ENCODE results near the gene MKKS.

The MKKS gene

DNA sequence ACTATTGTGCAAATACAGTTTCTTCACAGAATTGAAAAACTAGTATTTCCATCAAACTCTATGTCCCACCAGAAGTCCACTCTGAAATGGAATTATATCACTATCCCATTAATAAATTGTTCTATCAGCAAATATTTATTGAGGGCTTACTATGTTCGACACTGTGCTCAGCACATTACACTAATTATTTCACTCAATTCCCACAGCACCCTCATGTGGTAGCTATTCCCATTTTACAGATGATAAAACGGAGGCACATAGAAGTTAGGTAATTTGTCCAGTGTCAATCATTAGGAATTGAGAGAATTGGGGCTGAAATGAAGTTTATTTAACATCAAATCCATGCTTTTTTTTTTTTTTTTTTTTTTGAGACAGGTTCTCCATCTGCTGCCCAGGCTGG lies 52.5 kb downstream of the MKKS start:
- no peak for TF ChIP-seq YY1 (IDR thresholded peaks at IDR 0.05; ENCODE audit: insufficient read depth, insufficient read length)
- TF ChIP-seq ZNF274 (IDR thresholded peaks at IDR 0.05; ENCODE audit: low read depth, low read length): no peak
- TF ChIP-seq SUZ12 (IDR thresholded peaks at IDR 0.05; ENCODE audit: extremely low read depth, insufficient read depth, insufficient read length): no peak
- H3K9ac ChIP-seq (ENCODE audit: insufficient read length, low read depth): no peak overlapping the region
- no peaks in the 10 kb centered on the region; the same call in 1 of the 2 replicates for H3K9me3 ChIP-seq (ENCODE audit: insufficient read depth, low read length)
- no peaks in the 10 kb centered on the region for H3K27me3 ChIP-seq (ENCODE audit: insufficient read depth, insufficient read length)
- H3K36me3 ChIP-seq (ENCODE audit: insufficient read depth, insufficient read length, low read length): no peaks in the 10 kb centered on the region
- H3K4me3 ChIP-seq (ENCODE audit: insufficient read length, low read depth): no peak overlapping the region
- DNase-seq (ENCODE audit: low read depth, low spot score): no peak
- no peaks in the 10 kb centered on the region for H3K4me1 ChIP-seq (ENCODE audit: insufficient read depth, insufficient read length)

DNA sequence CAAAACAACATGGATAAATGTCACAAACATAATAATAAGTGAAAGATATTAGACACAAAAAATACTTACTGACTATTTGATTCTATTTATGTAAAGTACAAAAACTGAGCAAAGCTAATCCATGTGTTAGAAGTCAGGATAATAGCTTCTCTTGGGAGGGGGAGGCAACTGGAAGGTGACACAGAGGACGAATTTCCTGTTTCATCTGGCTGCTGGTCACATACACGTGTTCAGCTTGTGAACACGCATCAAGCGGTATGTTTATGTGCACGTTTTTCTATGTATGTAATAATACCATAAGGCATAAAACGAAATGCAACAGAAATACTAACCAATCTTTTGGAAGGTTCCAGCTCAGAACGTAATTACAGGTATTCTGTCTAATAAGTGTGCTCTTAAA lies 54.3 kb downstream of the MKKS start:
- no peak overlapping the region for H3K4me3 ChIP-seq (ENCODE audit: insufficient read length, low read depth)
- no peaks in the 10 kb centered on the region for H3K4me1 ChIP-seq (ENCODE audit: insufficient read depth, insufficient read length)
- H3K36me3 ChIP-seq (ENCODE audit: insufficient read depth, insufficient read length, low read length): no peaks in the 10 kb centered on the region
- peaks cover 8% of the 10 kb centered on the region; the same call in 1 of the 2 replicates for H3K9me3 ChIP-seq (ENCODE audit: insufficient read depth, low read length)
- no peak overlapping the region for H3K9ac ChIP-seq (ENCODE audit: insufficient read length, low read depth)
- TF ChIP-seq ZNF274 (IDR thresholded peaks at IDR 0.05; ENCODE audit: low read depth, low read length): no peak
- no peak for TF ChIP-seq SUZ12 (IDR thresholded peaks at IDR 0.05; ENCODE audit: extremely low read depth, insufficient read depth, insufficient read length)
- TF ChIP-seq YY1 (IDR thresholded peaks at IDR 0.05; ENCODE audit: insufficient read depth, insufficient read length): no peak
- H3K27me3 ChIP-seq (ENCODE audit: insufficient read depth, insufficient read length): no peaks in the 10 kb centered on the region
- DNase-seq (ENCODE audit: low read depth, low spot score): no peak

DNA sequence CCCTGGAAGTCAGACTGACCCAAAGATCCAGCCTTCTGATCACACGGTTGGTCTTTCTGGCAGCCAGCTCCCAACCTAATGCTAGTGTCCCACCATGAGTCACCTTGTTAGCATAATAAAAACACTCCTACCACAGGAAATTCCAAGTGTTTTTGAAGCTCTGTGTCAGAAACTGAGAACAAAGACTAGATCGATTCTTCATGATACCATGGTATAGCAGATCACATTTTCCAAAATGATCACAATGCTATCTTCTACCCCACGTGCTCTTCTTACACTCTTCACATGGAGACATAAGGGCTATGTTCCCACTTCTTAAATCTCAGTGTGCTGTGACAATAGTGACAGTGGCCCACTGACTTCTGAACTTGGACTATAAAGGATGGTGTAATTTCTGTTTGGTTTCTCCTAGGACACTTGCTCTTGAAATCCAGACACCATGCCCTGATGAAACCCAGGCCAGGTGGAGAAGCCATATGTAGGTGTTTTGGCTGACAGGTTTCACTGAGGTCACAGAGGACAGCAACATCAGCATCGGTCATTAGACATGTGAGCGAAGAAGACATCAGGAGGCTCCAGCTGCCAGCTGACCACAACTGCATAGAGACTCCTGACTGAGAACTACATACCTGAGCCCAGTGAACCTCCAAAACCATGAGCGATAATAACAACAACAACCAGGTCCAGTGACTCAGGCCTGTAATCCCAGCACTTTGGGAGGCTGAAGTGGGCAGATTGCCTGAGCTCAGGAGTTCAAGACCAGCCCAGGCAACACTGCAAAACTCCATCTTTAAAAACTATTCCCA lies 57.5 kb downstream of the MKKS start:
- peaks cover 10% of the 10 kb centered on the region; the same call in 1 of the 2 replicates for H3K9me3 ChIP-seq (ENCODE audit: insufficient read depth, low read length)
- H3K4me1 ChIP-seq (ENCODE audit: insufficient read depth, insufficient read length): no peaks in the 10 kb centered on the region
- peak; percentile 51 for DNase-seq (ENCODE audit: low read depth, low spot score)
- TF ChIP-seq YY1 (IDR thresholded peaks at IDR 0.05; ENCODE audit: insufficient read depth, insufficient read length) (no peak), SUZ12 (IDR thresholded peaks at IDR 0.05; ENCODE audit: extremely low read depth, insufficient read depth, insufficient read length) (no peak), ZNF274 (IDR thresholded peaks at IDR 0.05; ENCODE audit: low read depth, low read length) (no peak)
- no peak overlapping the region for H3K9ac ChIP-seq (ENCODE audit: insufficient read length, low read depth)
- H3K4me3 ChIP-seq (ENCODE audit: insufficient read length, low read depth): no peak overlapping the region
- no peaks in the 10 kb centered on the region for H3K27me3 ChIP-seq (ENCODE audit: insufficient read depth, insufficient read length)
- no peaks in the 10 kb centered on the region for H3K36me3 ChIP-seq (ENCODE audit: insufficient read depth, insufficient read length, low read length)

DNA sequence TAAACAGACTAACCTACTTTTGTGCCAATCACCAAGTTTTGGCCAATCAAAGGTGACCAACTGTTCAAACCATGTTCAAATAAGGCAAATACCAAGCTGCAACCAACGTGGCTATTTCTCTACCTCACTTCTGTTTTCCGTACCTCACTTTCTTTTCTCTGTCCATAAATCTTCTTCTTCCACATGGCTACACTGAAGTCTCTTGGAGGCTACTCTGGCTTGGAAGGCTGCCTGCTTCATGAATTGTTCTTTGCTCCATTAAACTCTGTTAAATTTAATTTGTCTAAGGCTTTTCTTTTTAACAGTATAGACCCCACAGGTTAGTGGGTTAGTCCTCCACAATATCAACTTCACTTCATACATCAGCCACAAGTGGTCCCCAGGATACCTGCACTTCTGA lies 58.8 kb downstream of the MKKS start:
- Histone ChIP-seq H3K36me3 (ENCODE audit: insufficient read depth, insufficient read length, low read length) (no peaks in the 10 kb centered on the region), H3K27me3 (ENCODE audit: insufficient read depth, insufficient read length) (no peaks in the 10 kb centered on the region), H3K4me3 (ENCODE audit: insufficient read length, low read depth) (no peak overlapping the region), H3K9me3 (ENCODE audit: insufficient read depth, low read length) (peaks cover 10% of the 10 kb centered on the region; the same call in 1 of the 2 replicates), H3K4me1 (ENCODE audit: insufficient read depth, insufficient read length) (no peaks in the 10 kb centered on the region), H3K9ac (ENCODE audit: insufficient read length, low read depth) (no peak overlapping the region)
- TF ChIP-seq YY1 (IDR thresholded peaks at IDR 0.05; ENCODE audit: insufficient read depth, insufficient read length) (no peak), ZNF274 (IDR thresholded peaks at IDR 0.05; ENCODE audit: low read depth, low read length) (no peak), SUZ12 (IDR thresholded peaks at IDR 0.05; ENCODE audit: extremely low read depth, insufficient read depth, insufficient read length) (no peak)
- DNase-seq (ENCODE audit: low read depth, low spot score): no peak

DNA sequence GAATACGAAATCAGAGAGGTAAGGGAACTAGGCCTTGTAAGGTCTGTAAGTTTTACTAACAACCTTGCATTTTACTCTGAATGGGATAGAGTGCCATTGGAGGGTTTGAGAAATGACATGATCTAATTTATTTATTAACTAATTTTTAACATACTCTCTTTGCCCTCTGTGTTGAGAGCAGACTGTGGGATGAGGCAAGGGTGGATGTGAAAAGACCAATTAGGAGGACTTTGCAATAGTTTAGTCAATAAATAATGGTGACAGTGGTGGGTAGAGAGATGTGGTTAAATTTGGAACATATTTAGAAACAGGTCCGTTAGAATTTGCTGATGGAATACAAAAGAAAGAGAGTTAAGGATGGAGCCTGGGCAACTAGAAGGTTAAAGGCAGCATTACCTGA lies 60.0 kb downstream of the MKKS start:
- no peaks in the 10 kb centered on the region for H3K36me3 ChIP-seq (ENCODE audit: insufficient read depth, insufficient read length, low read length)
- no peak overlapping the region for H3K4me3 ChIP-seq (ENCODE audit: insufficient read length, low read depth)
- DNase-seq (ENCODE audit: low read depth, low spot score): no peak
- H3K9me3 ChIP-seq (ENCODE audit: insufficient read depth, low read length): peaks cover 10% of the 10 kb centered on the region; the same call in 1 of the 2 replicates
- no peaks in the 10 kb centered on the region for H3K27me3 ChIP-seq (ENCODE audit: insufficient read depth, insufficient read length)
- no peak overlapping the region for H3K9ac ChIP-seq (ENCODE audit: insufficient read length, low read depth)
- TF ChIP-seq ZNF274 (IDR thresholded peaks at IDR 0.05; ENCODE audit: low read depth, low read length) (no peak), YY1 (IDR thresholded peaks at IDR 0.05; ENCODE audit: insufficient read depth, insufficient read length) (no peak), SUZ12 (IDR thresholded peaks at IDR 0.05; ENCODE audit: extremely low read depth, insufficient read depth, insufficient read length) (no peak)
- H3K4me1 ChIP-seq (ENCODE audit: insufficient read depth, insufficient read length): no peaks in the 10 kb centered on the region

DNA sequence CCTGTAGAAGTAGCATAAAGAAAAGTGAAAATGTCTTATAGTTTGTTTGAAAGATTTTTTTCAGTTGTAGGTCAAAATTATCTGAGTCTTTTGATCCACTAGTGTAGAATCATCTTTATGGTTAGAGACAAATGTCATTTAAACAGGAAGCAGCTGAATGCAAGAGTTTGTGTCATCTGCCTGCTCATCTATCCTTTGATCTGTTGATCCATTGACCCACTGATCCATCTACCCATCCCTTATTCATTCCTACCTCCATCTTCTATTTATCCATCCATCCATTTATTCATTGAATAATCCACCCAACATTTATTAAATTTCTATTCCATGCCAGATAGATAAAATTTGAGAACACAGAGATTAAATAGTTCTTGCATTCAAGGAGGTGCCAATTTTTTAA lies 62.6 kb downstream of the MKKS start:
- no peak overlapping the region for H3K4me3 ChIP-seq (ENCODE audit: insufficient read length, low read depth)
- no peak for TF ChIP-seq ZNF274 (IDR thresholded peaks at IDR 0.05; ENCODE audit: low read depth, low read length)
- no peak for TF ChIP-seq SUZ12 (IDR thresholded peaks at IDR 0.05; ENCODE audit: extremely low read depth, insufficient read depth, insufficient read length)
- TF ChIP-seq YY1 (IDR thresholded peaks at IDR 0.05; ENCODE audit: insufficient read depth, insufficient read length): no peak
- no peak for DNase-seq (ENCODE audit: low read depth, low spot score)
- H3K36me3 ChIP-seq (ENCODE audit: insufficient read depth, insufficient read length, low read length): no peaks in the 10 kb centered on the region
- no peaks in the 10 kb centered on the region for H3K27me3 ChIP-seq (ENCODE audit: insufficient read depth, insufficient read length)
- no peaks in the 10 kb centered on the region for H3K4me1 ChIP-seq (ENCODE audit: insufficient read depth, insufficient read length)
- H3K9me3 ChIP-seq (ENCODE audit: insufficient read depth, low read length): peaks cover 10% of the 10 kb centered on the region; the same call in 1 of the 2 replicates
- H3K9ac ChIP-seq (ENCODE audit: insufficient read length, low read depth): no peak overlapping the region

DNA sequence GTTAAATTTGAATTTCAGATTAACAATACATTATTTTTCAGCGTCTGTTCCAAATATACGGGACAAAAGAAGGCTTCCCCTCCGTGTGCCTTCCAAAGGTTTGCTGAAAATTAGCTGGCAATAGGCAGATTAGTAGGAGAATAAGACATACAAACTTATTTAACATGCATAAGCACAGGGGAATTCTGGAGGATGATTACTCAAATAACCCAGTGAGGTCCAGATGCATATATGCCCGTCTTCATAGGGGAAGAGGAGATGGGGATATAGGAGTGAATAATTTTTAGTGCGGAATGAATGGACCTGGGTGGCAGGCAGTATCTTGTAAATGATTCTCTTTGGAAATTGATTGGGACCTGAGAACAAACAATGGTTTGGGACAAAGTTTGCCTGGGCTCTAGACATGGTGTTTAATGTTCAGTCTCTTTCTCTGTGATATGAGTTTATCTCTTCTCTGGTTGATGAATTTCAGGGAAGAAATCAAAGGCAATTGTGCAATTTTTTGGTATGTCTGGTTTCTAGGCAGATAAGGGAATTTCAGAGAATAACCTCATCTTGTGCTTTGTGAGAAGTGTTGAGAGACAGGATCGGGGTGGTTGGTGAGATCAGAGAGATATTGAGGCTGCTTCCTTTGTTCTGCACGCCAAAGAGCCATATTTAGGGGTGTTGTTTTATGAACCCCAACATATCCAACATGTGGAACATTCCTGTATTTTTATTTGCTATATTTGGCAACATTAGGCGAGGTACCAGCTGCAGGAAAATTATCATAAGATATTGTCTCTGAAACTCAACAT lies 63.7 kb downstream of the MKKS start:
- no peak overlapping the region for H3K9ac ChIP-seq (ENCODE audit: insufficient read length, low read depth)
- TF ChIP-seq SUZ12 (IDR thresholded peaks at IDR 0.05; ENCODE audit: extremely low read depth, insufficient read depth, insufficient read length) (no peak), ZNF274 (IDR thresholded peaks at IDR 0.05; ENCODE audit: low read depth, low read length) (no peak), YY1 (IDR thresholded peaks at IDR 0.05; ENCODE audit: insufficient read depth, insufficient read length) (no peak)
- no peaks in the 10 kb centered on the region for H3K36me3 ChIP-seq (ENCODE audit: insufficient read depth, insufficient read length, low read length)
- DNase-seq (ENCODE audit: low read depth, low spot score): no peak
- no peak overlapping the region for H3K4me3 ChIP-seq (ENCODE audit: insufficient read length, low read depth)
- no peaks in the 10 kb centered on the region for H3K4me1 ChIP-seq (ENCODE audit: insufficient read depth, insufficient read length)
- no peaks in the 10 kb centered on the region for H3K27me3 ChIP-seq (ENCODE audit: insufficient read depth, insufficient read length)
- H3K9me3 ChIP-seq (ENCODE audit: insufficient read depth, low read length): 0 out of 2 replicates have a peak, but pooled peaks cover 7% of the 10 kb centered on the region

Measured in NT2/D1 (cell line).